ENCODE data around the gene WASF3.

Gene WASF3

DNA sequence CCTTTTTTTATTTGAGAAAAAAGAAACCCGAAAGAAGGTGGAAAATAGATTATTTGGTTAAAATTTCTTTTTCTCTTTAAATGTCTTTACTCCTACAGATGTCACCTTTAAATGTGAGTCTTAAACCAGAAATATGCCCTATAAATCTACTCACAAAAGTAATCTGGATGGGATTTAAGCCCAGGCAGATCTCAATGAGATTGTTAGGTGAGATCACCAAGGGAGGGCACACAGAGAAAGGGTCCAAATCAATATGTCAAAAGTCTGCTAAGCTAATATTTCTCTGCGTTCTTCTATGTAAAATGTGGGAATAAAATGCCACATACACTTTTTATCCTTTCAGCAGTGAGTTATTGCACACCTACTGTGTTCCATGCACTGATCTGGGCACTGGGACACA is 32.9 kb downstream of the WASF3 start:
- DNase-seq (ENCODE audit: low read depth), result no peak

DNA sequence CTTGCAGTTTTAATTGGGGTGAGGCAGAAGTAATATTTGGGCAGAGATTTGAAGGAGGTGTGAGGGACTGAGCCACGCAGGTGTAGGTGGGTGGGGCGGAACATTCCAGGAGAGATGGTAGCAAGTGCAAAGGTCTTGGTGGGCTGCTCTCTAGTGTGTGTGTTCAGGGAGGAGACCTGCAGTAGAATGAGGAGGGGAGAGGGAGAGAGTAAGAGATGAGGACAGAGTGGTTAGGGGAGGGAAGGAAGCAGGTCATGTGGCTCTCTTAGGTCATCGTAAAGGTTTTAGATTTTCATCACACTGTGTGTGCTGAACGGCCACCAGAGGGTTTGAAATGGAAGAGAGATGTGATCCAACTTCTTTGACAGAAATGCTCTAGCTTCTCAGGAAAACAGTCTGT is 33.5 kb downstream of the WASF3 start:
- no peak for DNase-seq (ENCODE audit: low read depth)

DNA sequence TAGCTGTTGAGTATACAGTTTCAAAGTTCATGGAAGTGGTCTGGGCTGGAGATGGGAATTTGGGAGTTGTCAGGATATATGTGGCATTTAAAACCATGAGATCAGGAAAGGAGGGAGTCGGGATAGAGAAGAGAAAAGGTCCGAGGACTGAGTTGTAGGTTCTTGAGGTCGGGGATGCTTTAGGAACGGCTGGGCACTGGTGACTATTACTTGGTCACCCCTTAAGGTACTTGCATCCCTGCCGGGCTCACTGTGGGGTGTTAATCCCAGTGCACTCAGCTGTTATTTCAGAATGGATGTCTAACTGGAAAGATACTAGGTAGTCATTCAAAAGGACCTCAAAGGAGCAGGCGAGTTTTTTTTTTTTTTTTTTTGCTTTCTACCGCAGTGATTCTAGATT is 34.2 kb downstream of the WASF3 start:
- DNase-seq (ENCODE audit: low read depth), result no peak

DNA sequence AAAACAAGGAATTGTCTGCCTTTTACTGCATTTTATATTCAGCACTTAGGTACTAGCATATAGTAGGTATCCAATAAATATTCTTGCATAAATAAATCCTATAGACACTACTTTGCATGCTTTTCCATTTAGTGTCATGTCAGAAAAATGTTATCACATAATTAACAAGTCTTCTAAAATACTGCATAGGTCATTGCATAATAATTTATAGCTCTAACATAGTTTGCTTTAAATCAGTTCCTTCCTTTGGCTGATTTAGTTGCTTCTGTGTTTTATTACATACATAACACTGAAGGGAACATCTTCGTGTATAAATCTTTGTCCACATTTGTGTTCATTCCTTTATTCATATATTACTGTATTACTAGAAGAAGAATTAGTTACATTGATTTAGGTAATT is 36.2 kb downstream of the WASF3 start:
- no peak for DNase-seq (ENCODE audit: low read depth)

DNA sequence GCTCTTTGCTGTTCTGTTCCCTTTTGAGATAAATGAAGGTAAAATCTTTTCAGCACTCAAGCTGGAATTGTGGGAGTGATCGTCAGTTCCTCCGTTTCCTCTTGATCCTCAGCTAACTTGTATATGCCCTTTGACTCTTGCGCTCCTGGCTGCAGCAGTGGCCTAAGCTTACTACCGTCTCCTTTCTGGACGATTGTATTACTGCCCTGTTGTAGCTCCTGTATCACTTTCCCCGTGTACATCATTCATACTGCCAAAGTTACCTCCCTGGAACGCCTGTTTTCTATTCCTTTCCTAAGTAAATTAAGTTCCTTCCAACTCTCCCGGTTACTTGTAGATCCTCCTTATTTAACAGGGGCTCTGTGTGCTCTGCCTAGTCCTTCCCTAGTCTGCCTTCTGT is 36.9 kb downstream of the WASF3 start:
- no peak for DNase-seq (ENCODE audit: low read depth)

DNA sequence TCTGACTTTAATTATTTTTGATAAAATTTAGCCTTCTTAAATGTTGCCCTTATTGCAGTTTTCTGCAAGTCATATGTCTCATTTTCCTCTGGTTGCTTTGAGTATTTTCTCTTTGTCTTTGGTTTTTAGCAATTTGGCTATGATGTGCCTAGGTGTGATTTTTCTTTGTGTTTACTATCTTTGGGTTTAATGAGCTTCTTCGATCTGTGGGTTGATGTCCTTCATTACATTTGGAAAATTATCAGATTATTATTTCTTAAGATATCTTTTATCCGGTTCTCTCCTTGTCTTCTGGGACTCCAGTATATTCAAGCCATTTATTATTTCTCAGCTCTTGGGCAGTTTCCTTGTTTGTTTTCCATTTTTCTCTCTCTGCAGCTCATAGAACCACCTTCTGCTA is 39.0 kb downstream of the WASF3 start:
- DNase-seq (ENCODE audit: low read depth), result no peak

DNA sequence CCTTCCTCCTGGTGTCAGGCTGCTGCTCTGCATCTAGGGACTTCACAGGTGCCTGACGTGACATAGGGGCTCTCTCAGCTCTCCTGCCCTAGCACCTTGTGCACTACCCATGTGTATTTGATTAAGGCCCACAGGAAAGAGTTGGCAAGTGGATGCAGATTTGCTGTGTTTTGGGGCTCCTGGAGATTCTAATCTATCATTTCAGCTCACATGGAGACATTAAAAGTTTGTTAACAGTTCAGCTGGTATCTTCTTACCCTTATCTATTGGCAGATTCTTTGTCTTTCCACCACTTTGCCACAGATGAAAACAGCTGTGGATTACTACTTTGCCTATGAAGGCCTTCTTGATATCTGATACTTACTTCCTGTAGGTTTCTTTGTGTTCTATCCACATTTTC is 41.9 kb downstream of the WASF3 start:
- no peak for DNase-seq (ENCODE audit: low read depth)

DNA sequence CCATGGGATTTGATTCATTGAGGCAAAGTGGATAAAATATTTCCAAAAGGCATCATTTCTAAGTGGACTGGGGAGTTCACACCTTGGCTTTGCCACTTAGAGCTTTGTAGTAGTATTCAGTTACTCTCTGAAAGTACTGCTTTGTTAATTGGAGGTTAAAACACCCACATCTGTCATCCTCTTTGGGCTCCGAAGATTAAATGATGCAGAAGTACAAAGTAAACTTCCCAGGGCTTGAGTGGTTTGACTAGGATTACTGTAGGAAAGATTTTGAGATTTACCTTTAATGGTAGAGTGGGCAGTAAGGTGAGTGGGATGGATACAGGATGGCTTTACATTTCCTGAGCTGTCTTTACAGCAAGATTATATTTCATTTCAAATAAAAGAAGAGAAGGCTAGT is 42.4 kb downstream of the WASF3 start:
- no peak for DNase-seq (ENCODE audit: low read depth)

DNA sequence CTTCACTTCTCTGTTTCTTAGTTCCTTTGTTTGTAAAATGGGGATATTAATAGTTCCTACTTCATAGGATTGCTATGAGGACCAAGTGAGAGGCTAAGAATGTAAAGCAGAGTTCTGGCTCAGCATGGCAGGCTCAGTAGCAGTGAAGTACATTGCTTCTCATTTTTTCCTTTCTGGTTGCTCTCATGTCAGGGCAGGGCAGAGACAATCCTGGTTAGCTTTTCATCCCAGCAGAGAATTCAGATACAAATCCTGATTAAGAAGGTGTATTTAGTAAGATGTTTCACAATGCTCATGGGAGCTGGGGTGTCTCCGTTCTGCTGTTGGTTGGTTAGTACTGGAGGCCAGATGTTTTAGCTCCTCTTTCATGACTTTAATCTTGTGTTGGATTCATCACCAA is 42.9 kb downstream of the WASF3 start:
- DNase-seq (ENCODE audit: low read depth), result no peak

DNA sequence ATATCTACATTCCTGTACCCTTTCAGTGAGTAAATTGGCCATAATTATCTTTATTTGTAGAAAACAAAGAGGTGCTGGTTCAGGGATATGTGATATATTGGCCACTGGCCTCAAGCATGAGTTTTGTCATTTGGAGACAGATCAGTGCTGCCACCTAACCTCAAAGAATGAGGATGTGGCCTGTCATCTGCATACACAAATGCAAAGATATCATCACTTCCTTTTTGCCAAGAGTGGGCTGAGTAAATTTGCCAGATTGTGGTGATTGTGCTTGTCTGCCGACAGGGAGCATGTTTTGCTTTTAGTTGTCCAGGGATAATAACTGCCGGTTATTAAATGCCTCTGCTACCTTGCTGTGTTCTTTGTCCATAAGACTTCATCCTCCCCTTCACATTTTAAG is 44.2 kb downstream of the WASF3 start:
- DNase-seq (ENCODE audit: low read depth), result no peak

DNA sequence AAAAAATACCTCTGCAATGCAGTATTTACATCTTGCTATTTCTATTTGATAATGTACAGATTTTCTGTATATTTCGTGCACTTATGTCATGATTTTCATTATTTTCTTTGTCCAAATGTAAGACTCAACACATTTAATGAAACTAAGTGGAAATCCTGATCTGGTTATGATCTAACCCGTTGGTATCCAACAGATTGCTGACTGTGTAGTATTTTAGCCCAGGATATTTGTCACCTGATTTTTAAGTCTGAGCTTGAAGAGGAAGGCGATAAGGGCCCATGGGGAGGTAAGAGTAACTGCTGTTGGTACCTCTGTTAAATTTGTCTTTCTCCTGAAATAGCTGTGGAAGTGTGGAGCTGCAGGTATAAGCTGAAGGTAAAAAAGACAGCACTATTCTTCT is 45.3 kb downstream of the WASF3 start:
- DNase-seq (ENCODE audit: low read depth), result no peak

DNA sequence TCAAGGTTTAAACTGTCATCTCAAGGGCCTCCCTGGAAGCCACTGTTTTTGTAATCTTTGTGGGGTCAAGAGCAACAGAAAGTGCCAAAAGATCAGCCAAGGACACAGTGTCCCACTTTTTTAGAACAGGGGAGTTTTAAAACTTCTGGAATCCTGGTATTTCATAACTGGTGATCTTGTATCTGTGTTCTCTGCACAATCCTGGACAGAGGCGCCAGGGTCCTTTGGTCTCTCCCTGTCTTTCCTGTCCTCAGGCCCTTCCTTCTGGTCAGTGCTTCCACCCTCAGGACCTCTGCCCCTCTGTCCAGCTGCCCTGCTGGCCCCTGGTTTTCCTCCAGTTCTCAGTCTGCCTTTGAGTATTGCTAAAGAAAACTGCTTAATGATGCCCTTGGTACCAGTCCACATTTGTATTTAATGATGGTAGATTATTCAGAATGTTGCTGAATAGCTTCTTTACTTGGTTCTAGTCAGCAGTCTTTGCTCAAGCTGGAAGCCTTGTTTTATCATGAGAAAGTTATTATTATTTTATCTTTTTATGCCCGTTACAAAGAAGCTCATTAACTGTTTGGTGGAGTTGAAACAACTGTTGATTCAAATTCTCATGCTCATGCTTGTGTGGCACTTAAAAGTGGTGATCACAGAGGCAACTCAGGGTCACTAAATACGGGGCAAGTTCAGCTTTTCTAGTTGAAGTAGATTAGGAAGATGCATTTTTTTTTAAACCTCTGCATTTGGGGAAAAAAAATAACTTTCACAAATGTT is 47.5 kb downstream of the WASF3 start:
- no peak for DNase-seq (ENCODE audit: low read depth)

DNA sequence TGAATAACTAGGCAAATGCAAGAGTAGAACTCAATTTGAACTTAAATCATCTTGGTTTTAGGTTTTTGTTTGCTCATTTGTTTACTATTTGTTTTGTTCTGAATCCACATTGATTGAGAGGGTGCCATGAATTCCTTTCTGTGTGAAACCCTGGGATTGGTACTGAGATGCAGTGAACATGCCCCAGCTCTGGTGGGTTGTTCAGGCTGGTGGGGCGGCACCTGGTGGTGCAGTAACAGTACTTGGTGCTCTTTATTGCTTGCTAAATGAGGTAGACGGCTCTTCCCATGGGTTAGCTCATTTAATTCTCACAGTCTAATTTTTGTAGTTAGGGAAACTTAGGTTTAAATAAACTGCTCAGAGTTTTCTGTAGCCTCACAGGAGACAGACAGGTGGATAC is 48.4 kb downstream of the WASF3 start:
- DNase-seq (ENCODE audit: low read depth), result no peak

DNA sequence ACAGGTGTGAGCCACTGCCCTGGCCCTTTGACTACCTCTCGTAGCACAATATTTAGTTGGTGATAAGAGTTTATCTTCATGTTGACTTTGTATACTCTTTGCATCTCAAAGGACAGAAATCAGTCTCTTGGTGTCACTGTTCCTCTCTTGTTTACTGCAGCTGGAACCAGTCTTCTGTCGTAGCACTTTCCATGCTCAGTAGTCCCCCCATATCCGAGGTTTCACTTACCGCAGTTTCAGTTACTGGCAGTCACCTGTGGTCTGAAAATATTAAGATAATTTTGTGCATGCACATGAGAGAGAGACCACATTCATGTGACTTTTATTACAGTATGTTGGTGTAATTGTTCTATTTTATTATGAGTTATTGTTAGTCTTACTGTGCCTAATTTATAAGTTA is 49.1 kb downstream of the WASF3 start:
- no peak for DNase-seq (ENCODE audit: low read depth)

DNA sequence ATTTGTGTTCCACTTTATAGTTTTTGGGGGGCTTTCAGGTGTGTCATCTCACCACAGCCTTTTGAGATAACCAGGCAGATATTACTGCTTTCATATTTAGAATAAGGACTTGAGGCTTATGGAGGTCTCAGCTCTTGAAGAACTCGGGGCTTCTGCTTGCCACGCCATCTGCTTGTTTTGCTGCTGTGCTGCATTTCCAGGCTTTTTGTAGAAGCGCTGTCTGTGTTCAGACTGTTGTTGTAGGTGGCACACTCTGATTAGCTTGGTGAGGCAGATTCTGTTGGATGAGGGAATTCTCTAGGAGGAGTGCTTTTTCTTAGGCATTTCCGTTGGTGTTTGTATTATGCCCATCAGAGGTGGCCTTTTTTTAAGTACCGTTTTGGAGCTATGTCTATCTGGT is 57.2 kb downstream of the WASF3 start:
- no peak for DNase-seq (ENCODE audit: low read depth)

DNA sequence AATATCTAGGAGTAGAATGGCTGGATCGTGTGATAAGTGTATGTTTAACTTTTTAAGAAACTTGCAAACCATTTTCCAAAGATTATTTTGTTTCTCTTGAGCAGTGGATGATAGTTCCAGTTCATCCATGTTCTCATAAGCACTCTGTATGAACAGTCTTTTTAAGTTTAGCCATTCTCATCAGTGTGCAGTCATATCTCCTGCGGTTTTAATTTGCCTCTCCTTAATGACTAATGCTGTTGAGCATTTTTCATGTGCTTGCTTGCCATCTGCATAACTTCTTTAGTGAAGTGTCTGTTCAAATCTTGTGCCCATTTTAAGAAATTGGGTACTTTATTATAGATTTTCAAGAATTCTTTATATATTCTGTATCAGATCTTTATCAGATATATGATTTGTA is 58.6 kb downstream of the WASF3 start:
- DNase-seq (ENCODE audit: low read depth), result no peak

DNA sequence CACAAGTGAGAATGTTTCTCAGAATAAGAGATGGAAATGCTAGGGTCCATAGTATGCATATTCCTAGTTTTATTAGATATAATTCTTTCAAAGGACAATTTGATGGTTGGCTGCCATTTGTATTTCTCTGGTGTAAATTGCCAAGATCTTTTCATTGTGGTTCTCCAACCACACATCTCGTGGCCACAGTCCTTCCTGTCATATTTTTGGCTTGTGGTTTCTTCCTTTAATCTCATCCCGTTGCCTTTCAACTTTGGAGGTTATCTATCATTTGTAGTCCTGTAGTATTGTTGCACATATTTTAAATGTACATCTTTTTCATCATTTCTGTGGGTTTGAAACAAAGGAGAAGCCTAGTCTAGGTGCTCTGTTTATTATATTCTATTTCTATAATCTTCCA is 61.2 kb downstream of the WASF3 start:
- DNase-seq (ENCODE audit: low read depth), result no peak

DNA sequence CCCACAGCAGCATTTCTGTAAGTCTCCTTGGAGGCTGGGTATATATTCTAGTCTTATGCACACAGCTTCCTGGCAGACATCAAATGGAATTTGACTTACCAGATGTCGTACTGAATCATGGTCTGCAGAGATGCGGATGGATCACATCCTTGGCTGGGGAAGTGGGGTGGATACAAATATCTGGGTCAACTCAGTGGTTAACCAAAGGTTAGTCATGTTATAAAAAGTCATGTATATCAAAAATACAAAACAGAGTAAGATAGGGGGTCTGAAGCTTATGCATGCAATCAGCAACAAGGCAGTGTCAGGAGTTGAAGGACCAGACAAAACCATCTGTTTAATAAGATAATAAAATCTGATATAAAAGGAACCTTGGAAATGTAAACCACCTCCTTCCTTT is 61.9 kb downstream of the WASF3 start:
- no peak for DNase-seq (ENCODE audit: low read depth)

DNA sequence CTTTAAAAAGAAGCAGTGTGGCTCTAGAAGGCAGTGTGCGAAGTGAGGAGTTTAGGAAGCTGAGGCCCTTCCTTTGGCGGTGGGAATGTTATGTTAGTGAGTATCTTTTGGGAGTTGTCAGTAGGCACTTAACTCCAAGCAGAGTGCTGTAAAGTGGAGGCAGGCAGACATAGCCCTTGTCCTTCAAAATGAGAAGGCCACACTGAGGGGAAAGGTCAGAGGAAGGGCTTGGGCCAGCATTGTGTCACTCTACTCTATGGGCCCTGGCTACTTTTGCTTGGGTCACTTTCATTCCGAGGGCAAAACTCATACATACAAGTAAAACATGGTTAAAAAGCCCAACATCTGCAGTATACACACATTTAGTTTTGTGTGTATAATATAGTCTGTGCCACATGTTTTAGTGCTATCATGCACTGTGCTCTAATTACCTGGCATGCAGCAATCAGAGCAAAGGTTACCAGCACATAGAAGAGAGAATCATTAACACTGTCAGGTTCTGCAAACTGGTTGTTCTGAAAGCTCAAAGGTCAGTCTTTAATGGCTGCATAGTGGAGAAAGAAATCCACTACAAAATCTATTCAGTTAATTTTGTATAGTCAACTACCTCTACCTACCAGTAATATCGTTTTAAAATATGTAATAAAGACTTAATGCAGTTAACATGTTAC is 64.4 kb downstream of the WASF3 start:
- no peak for DNase-seq (ENCODE audit: low read depth)

DNA sequence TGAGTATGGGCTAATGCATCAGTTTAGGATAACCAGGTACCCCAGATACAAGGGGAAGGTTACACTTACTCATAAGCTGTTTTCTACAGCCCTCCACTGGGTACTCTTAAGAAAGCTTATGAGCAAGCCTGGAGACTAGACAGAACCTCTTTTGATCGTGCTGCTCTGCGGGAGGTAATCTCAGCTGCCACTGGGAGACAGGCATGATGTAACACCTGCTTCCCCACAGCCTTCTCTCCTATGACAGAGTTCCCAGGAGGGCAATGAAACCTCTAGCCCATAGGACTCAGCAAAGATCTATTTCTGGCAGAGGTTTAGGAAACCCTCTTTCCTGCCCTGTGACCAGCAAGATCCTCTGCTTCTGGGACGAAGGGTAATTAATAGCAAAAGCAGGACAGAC is 65.6 kb downstream of the WASF3 start:
- no peak for DNase-seq (ENCODE audit: low read depth)

DNA sequence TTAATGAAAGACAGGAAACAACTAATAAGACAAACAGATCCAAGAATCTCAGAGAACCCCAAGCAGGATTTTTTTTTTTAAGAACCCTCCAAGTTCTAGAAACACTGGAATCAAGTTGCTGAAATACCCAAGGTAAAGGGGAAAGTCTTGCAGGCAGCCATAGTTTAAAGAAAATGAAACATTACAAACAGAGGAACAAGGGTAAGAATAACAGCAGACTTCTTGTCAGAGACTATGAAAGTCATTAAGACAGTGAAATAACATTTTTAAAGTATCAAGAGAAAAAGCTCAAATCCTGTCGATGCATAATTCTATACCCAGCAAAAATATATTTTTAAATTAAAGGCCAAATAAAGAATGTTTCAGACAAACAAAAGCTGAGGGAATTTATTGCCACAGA is 67.1 kb downstream of the WASF3 start:
- DNase-seq (ENCODE audit: low read depth), result no peak

DNA sequence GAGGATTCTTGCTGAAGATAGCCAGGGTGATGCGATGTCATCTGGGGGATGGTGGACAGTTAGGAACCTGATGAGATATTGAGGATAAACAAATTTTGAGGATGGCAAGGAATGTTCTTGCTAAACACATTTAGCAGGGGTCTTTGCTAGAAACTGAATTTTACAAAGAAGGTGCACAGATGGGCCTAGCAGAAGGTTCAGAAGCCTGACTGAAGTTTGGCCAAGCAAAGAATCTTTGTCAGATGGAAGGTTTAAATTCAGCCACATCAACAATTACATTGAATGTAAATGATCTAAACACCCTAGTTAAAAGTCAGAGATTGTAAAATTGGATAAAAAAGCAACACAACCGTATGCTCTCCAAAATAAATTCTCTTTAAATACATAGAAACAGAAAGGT is 68.8 kb downstream of the WASF3 start:
- DNase-seq (ENCODE audit: low read depth), result no peak

DNA sequence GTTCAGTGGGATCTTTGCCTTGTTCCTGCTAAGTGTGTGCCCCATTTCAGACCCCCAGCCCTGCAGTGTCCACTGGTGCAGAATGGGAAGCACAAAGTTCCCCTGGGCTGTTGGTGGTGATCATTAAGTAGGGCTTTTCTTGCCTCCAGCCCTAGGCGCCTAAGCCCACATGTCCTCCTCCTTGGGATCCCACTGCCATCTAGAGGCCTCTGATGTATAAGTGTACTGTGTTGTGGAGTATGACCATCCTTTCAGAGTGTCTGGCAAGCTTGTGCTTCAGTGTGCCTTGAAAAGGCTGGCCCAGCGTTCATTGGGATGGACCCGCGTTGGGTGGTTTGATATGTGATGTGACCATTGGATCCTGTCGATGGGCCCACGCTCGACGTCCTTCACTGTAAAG is 71.2 kb downstream of the WASF3 start:
- no peak for DNase-seq (ENCODE audit: low read depth)

DNA sequence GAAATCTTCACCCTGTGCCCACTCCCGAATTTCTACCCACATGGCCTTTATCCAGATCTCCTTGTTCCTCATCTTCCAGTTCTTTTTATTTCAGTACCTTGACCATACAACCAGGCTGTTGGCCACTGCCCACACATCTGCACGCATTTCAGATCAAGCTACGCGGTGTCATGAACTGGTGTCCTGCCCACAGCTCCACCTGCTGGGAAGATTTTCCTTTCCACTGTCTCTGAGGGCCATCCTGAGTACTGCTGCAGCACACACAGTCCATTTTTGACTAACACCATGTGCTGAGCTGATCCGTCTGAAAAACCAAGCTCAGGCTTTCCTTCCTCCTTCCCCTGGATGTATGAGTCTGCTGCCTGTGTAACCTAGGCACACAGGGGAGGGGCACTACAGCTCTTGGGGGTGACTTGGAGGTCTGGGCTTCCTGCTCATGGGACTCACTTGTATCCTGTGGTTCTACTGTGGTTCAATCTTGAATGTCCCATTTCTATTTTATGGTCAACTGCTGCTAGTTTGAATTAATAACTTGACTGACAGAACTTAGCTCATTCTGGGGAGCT is 71.9 kb downstream of the WASF3 start:
- DNase-seq (ENCODE audit: low read depth), result no peak

Data from T-helper 22 cell (primary cell).